Effector memory CD4-positive, alpha-beta T cell (primary cell): ENCODE data around the gene SRP9.
"Not testable (repeated sequence)": the region's sequence is repeated elsewhere in the genome, so short reads cannot be mapped to it uniquely, and the experiment has no call there.

Experiments used
- DNase-seq, 3 donors: peaks; one replicate each; pipeline ENCODE4 v3.0.0-alpha.2; 2020
- H3K27ac ChIP-seq: 2 replicates; pipeline ENCODE4 v1.7.0; 2013; ENCODE audit warnings: mild to moderate bottlenecking, low read length, moderate library complexity; ENCODE audit not compliant: insufficient read depth, poor library complexity, severe bottlenecking
- H3K27me3 ChIP-seq: replicated peaks from 2 replicates; pipeline ENCODE4 v1.7.0; 2013; ENCODE audit warnings: mild to moderate bottlenecking, low read length; ENCODE audit not compliant: insufficient read depth, control insufficient read depth, poor library complexity, severe bottlenecking
- H3K36me3 ChIP-seq: 2 replicates; pipeline ENCODE4 v1.7.0; 2013; ENCODE audit warnings: mild to moderate bottlenecking, low read length, moderate library complexity; ENCODE audit not compliant: control insufficient read depth, insufficient read depth
- H3K4me1 ChIP-seq: 2 replicates; pipeline ENCODE4 v1.7.0; 2013; ENCODE audit warnings: low read length, mild to moderate bottlenecking; ENCODE audit not compliant: control insufficient read depth, insufficient read depth, poor library complexity, severe bottlenecking
- H3K4me3 ChIP-seq: 2 replicates; pipeline ENCODE4 v1.7.0; 2013; ENCODE audit warnings: low read length, low read depth, mild to moderate bottlenecking; ENCODE audit not compliant: insufficient read depth, poor library complexity, severe bottlenecking
- H3K9me3 ChIP-seq: 2 replicates; pipeline ENCODE4 v1.7.0; 2013; ENCODE audit warnings: mild to moderate bottlenecking, low read length, moderate library complexity; ENCODE audit not compliant: control insufficient read depth

The SRP9 gene

DNA sequence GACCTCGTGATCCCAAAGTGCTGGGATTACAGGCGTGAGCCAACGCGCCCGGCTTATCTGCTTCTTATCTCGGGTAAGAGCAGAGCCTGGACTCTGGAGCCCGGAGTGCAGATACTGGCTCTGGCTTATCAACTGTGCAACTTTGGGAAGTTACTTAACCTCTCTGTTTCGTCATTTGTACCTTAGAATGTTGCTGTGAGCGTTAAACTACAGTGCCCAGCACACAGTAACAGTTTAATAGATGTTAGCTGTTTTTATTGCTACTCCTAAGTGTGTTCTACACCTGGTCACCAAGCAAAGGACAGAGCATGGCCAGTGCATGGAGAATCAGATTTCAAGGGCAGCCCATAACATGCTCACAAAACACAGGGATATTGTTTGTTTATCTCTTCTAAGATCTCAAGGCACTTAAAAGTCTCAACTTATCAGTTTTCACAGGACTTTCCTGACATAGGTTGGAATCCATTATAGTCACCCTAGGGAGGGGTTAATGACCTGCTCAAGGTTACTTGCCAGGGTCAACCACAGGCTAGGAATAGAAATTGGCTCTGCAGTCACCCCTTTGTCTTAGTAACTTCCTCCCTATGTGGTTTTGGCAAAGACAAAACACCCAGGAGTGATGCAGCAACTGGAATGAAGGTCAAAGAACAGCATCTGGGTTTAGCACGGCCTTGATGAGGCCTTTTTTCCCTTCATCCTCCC lies 22.5 kb upstream of the SRP9 start:
- Histone ChIP-seq H3K4me1 (no peaks in the 10 kb centered on the region), H3K27ac (no peak overlapping the region), H3K4me3 (no peak overlapping the region), H3K9me3 (no peaks in the 10 kb centered on the region), H3K27me3 (no peaks in the 10 kb centered on the region), H3K36me3 (no peaks in the 10 kb centered on the region)
- no peak for DNase-seq

DNA sequence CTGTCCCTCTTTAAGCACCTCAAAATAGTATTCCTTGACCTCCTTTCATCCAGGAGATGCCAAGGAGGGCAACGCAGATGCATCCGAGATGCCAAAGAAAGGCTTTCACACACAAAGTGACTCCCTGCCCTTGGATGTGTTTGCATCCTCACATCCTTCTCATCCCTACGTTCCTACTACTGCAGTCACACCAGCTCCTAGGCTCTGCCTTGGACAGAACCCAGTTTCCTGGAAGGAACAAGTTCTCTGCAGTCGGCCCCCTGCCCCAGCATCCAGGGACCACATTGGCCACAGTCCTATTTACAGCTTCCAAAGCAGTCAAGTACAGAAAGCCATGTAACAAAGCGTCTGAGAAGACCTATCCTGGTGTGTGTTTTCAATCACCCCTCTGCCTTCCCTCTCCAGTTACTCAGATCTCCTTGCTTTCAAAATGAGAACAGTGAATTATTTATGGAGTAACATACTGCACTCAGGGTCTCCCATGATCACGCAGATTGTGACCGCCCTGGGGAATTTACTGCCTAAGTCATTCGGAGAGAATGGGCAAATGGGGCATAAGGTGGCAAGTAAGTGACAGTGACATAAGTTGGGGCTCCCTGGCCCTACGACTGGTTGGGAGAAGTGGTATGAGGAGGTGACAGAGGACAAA lies 21.8 kb upstream of the SRP9 start:
- H3K9me3 ChIP-seq: no peaks in the 10 kb centered on the region
- H3K4me1 ChIP-seq: no peaks in the 10 kb centered on the region
- H3K27me3 ChIP-seq: no peaks in the 10 kb centered on the region
- H3K4me3 ChIP-seq: no peak overlapping the region
- no peak for DNase-seq
- no peak overlapping the region for H3K27ac ChIP-seq
- no peaks in the 10 kb centered on the region for H3K36me3 ChIP-seq

DNA sequence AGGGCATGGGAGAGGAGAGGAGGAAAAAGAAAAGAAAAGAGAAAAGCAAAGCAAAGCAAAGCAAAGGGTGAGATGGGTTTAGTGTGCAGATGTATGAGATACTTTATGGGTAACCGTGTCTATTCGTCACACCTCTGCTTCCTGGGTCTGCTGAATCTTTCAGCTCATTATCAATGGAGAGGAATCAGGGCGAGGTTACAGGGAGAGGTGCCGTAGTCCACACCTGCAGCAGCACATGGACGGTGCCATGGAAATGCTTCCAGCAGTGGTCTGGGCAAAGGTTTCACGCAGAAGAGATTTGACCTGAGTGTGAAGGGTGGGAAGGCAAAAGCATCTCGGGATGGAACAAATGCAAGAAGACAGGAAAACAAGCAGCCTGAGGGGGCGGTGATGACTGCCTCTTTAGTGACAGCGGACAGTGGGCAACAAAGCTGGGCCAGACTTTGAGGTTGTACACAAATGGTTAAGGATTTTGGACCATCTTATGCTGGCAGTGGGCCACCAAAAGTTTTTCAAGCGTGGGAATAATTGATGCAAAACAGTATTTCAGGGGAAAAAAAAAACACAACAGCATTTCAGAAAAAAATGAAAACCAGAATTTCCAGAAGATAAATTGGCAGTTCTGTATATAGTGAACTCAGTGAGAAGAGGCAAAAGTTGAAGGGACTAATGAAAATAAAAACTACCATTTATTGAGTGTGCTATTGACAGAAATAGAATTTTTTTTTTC lies 19.5 kb upstream of the SRP9 start:
- Histone ChIP-seq H3K4me1 (no peaks in the 10 kb centered on the region), H3K36me3 (no peaks in the 10 kb centered on the region), H3K9me3 (no peaks in the 10 kb centered on the region), H3K4me3 (no peak overlapping the region), H3K27ac (no peak overlapping the region), H3K27me3 (no peaks in the 10 kb centered on the region)
- DNase-seq: no peak

DNA sequence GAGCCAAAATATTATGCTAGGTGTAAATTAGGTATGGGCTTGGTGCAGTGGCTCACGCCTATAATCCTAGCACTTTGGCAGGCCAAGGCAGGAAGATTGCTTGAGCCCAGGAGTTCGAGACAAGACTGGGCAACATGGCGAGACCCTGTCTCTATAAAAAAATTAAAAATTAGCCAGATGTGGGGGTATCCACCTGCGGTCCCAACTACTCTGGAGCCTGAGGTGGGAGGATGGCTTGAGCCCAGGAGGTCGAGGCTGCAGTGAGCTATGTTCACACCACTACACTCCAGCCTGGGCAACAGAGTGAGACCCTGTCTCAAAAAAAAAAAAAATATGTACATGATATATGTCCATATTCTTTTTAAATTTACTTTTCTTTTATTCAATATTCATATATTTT lies 17.7 kb upstream of the SRP9 start:
- DNase-seq, H3K9me3 ChIP-seq, H3K4me3 ChIP-seq, H3K4me1 ChIP-seq, H3K27me3 ChIP-seq, H3K27ac ChIP-seq, H3K36me3 ChIP-seq: not testable (repeated sequence)

DNA sequence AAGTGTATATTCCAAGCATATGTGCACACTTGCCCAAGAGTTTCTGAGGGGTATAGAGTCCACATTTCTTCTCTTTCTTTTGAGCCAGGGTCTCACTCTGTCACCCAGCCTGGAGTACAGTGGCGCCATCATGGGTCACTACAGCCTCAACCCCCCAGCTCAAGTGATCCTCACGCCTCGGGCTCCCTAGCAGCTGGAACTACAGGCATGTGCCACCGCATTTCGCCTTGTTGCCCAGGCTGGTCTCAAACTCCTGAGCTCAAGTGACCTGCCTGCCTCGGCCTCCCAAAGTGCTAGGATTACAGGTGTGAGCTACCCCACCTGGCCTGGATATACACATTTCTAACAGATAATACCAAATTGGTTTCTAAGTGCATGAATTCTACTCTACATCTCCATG lies 17.1 kb upstream of the SRP9 start:
- no peaks in the 10 kb centered on the region for H3K9me3 ChIP-seq
- no peaks in the 10 kb centered on the region for H3K27me3 ChIP-seq
- H3K36me3 ChIP-seq: no peaks in the 10 kb centered on the region
- no peak overlapping the region for H3K27ac ChIP-seq
- no peak for DNase-seq
- no peak overlapping the region for H3K4me3 ChIP-seq
- no peaks in the 10 kb centered on the region for H3K4me1 ChIP-seq

DNA sequence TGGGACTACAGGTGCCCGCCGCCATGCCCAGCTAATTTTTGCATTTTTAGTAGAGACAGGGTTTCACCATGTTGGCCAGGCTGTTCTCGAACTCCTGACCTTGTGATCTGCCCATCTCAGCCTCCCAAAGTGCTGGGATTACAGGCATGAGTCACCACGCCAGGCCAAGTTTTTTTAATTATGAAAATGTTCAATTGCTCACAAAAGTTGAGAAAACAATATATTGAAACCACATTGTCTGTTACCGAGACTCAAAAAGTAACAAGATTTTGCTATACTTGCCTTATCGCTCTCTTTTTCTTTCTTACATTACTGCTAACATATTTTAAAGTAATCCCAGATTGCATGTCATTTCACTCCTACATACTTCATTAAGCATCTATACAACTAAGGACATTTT lies 16.2 kb upstream of the SRP9 start:
- H3K4me1 ChIP-seq, H3K27ac ChIP-seq, H3K9me3 ChIP-seq, H3K4me3 ChIP-seq, H3K36me3 ChIP-seq, DNase-seq, H3K27me3 ChIP-seq: not testable (repeated sequence)

DNA sequence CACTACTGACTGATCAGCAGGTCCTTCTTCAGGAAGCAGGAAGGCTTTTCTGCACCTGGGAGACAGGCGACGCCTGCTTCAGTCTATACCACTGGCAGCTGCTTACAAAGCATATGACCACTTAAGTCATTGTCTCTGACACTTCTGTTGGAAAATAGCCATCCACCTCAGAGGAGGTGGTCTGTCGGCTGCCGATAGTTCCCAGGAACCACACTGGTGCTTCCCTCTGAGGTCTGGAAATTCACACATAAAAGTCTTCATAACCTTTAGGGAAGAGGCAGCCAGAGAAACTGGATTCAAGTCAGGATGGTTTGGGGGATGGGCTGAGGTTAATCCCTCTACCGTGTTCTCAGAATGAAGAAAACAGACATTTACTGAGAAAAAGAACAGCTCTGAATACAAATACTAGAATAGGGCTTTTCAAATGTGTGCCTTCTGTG lies 15.6 kb upstream of the SRP9 start:
- DNase-seq: no peak
- H3K4me3 ChIP-seq: no peak overlapping the region
- no peak overlapping the region for H3K27ac ChIP-seq
- no peaks in the 10 kb centered on the region for H3K9me3 ChIP-seq
- no peaks in the 10 kb centered on the region for H3K36me3 ChIP-seq
- no peaks in the 10 kb centered on the region for H3K27me3 ChIP-seq
- H3K4me1 ChIP-seq: no peaks in the 10 kb centered on the region

DNA sequence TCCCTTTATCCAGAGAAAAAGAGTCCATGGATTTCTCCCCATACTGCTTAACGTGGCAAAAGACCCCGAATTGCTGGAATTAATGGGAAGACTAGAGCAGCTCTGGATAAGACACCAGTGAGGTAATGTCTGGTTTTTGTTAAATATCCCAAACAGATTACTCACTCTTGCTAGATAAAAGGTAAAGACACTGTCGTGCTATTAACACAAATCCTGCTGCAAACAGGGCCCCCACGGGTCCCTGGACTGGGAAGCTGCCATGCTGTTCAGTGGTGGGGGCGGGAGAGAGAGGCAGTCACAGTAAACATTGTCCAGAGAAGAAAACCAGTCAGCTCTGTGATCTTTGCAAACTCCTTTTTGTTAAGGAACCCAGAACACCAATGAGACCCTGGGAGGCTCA lies 15.2 kb upstream of the SRP9 start:
- Histone ChIP-seq H3K27ac (no peak overlapping the region), H3K4me1 (no peaks in the 10 kb centered on the region), H3K36me3 (no peaks in the 10 kb centered on the region), H3K27me3 (no peaks in the 10 kb centered on the region), H3K4me3 (no peak overlapping the region), H3K9me3 (no peaks in the 10 kb centered on the region)
- DNase-seq: no peak

DNA sequence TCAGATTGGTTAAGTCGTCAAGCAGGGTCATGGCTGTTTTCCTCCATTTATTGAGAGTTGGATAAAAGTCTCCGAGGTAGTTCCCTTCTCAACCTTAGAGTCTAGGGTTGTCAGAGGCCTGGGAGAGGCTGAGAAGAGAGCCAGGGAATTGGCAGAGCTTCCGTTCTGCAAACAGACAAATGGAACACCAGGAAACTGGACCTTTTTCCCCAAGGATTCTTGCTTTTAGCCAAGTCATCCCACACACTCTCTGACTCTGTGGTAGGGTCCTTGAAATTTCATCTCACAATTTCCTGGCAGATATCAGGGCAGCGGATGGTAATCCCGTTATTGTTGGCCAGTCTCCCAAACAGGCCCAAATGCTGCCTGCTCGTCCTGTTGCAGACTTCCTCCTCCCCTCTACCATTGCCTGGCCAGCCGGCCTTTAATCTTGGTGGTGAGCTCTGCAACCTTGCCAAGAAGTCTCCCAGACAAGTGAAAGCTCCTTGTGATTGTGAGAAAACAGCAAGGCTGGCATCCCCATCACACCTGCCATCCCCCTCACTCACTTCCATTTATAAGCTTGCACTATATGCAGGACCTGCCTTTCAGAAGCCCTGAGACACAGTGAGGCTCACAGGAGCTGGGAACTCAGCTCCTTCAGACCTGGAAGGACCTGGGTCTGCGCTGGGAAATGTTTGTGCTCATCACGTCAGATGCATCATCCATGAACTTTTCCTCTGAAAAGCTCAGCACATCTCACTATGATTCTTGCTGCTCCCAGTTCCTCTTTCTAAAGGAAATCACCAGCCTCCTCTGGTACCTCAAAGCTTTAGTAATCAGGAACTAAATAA lies 13.7 kb upstream of the SRP9 start:
- no peak overlapping the region for H3K27ac ChIP-seq
- no peak overlapping the region for H3K4me3 ChIP-seq
- H3K36me3 ChIP-seq: no peaks in the 10 kb centered on the region
- H3K27me3 ChIP-seq: no peaks in the 10 kb centered on the region
- H3K4me1 ChIP-seq: no peaks in the 10 kb centered on the region
- no peaks in the 10 kb centered on the region for H3K9me3 ChIP-seq
- no peak for DNase-seq
